Neuronal stem cell (in vitro differentiated cells): ENCODE measurements around the gene CYP2W1.

Experiments used
- DNase-seq: peaks from one replicate; pipeline ENCODE4 v3.0.0-alpha.2; 2013; ENCODE audit warnings: low spot score
- H2AFZ ChIP-seq: one replicate; pipeline ENCODE4 v1.6.1; 2013; ENCODE audit warnings: mild to moderate bottlenecking, low read length, inconsistent platforms
- H2AK5ac ChIP-seq: 2 replicates; pipeline ENCODE4 v1.6.1; 2013; ENCODE audit warnings: low read depth, mild to moderate bottlenecking, inconsistent platforms, low read length, moderate library complexity, mixed read lengths
- H2BK120ac ChIP-seq: 2 replicates; pipeline ENCODE4 v1.6.1; 2013; ENCODE audit warnings: low read depth, mild to moderate bottlenecking, inconsistent platforms, low read length, moderate library complexity, mixed read lengths
- H2BK12ac ChIP-seq: one replicate; pipeline ENCODE4 v1.6.1; 2013; ENCODE audit warnings: low read length, inconsistent platforms
- H2BK15ac ChIP-seq: 2 replicates; pipeline ENCODE4 v1.6.1; 2013; ENCODE audit warnings: mild to moderate bottlenecking, low read length, inconsistent platforms, mixed read lengths
- H2BK5ac ChIP-seq: one replicate; pipeline ENCODE4 v1.6.1; 2013; ENCODE audit warnings: inconsistent platforms, mild to moderate bottlenecking, low read length, moderate library complexity
- H3K14ac ChIP-seq: one replicate; pipeline ENCODE4 v1.6.1; 2013; ENCODE audit warnings: low read length, inconsistent platforms
- H3K18ac ChIP-seq: 2 replicates; pipeline ENCODE4 v1.6.1; 2013; ENCODE audit warnings: low read length, inconsistent platforms
- H3K23ac ChIP-seq: 2 replicates; pipeline ENCODE4 v1.6.1; 2013; ENCODE audit warnings: low read depth, mild to moderate bottlenecking, mixed read lengths, low read length, inconsistent platforms; ENCODE audit not compliant: poor library complexity
- H3K27ac ChIP-seq: replicated peaks from 3 replicates; pipeline ENCODE4 v1.5.1; 2013; ENCODE audit warnings: low read length, inconsistent platforms
- H3K27me3 ChIP-seq, 3 experiments: 2 replicates each; pipeline ENCODE4 v1.6.1; 2013; ENCODE audit warnings: low read length in 3 of 3, mild to moderate bottlenecking in 2 of 3, inconsistent platforms in 1 of 3, low read depth in 1 of 3, mixed read lengths in 1 of 3, moderate library complexity in 1 of 3; ENCODE audit not compliant: control insufficient read depth in 3 of 3, insufficient read depth in 3 of 3
- H3K36me3 ChIP-seq, 2 donors: replicated peaks in 1 of 2; 2 replicates each; pipeline ENCODE4 v1.6.1; 2013; ENCODE audit warnings: low read length in 2 of 2; ENCODE audit not compliant: control insufficient read depth in 2 of 2, insufficient read depth in 2 of 2
- H3K4ac ChIP-seq: 2 replicates; pipeline ENCODE4 v1.6.1; 2013; ENCODE audit warnings: inconsistent platforms, mild to moderate bottlenecking, low read length, moderate library complexity
- H3K4me1 ChIP-seq, 2 donors: 1 replicate in 1 of 2; 2 replicates in 1 of 2; pipeline ENCODE4 v1.6.1; 2013; ENCODE audit warnings: low read length in 2 of 2, low read depth in 1 of 2; ENCODE audit not compliant: control insufficient read depth in 2 of 2, insufficient read depth in 1 of 2
- H3K4me2 ChIP-seq: one replicate; pipeline ENCODE4 v1.6.1; 2013; ENCODE audit warnings: mild to moderate bottlenecking, low read length, inconsistent platforms; ENCODE audit not compliant: insufficient read depth, poor library complexity, severe bottlenecking
- H3K4me3 ChIP-seq, 2 donors: 2 replicates each; pipeline ENCODE4 v1.5.1; 2013; ENCODE audit warnings: low read length in 2 of 2, mild to moderate bottlenecking in 2 of 2, inconsistent platforms in 1 of 2, moderate library complexity in 1 of 2
- H3K79me1 ChIP-seq: one replicate; pipeline ENCODE4 v1.6.1; 2013; ENCODE audit warnings: low read depth, mild to moderate bottlenecking, inconsistent platforms, low read length, moderate library complexity
- H3K9ac ChIP-seq: one replicate; pipeline ENCODE4 v1.6.1; 2013; ENCODE audit warnings: mild to moderate bottlenecking, low read depth, low read length, inconsistent platforms; ENCODE audit not compliant: poor library complexity
- H3K9me3 ChIP-seq, 2 donors: replicated peaks in 1 of 2; 2 replicates each; pipeline versions ENCODE3 to v1.6.1; 2013; ENCODE audit warnings: low read length in 2 of 2, mild to moderate bottlenecking in 2 of 2, inconsistent platforms in 1 of 2, low read depth in 1 of 2, mixed read lengths in 1 of 2, moderate library complexity in 1 of 2; ENCODE audit not compliant: control insufficient read depth in 2 of 2, insufficient read depth in 1 of 2
- H4K8ac ChIP-seq: one replicate; pipeline ENCODE4 v1.6.1; 2013; ENCODE audit warnings: low read depth, mild to moderate bottlenecking, inconsistent platforms, low read length, moderate library complexity
- H4K91ac ChIP-seq: one replicate; pipeline ENCODE4 v1.6.1; 2013; ENCODE audit warnings: low read length, low read depth, mild to moderate bottlenecking, inconsistent platforms; ENCODE audit not compliant: poor library complexity
- WGBS, 2 donors: extraction: QIAGEN DNeasy Blood & Tissue Kit; methylation state at CpG; one replicate each; pipeline ENCODE4 v1.1.7; 2013; ENCODE audit warnings: missing lambda C conversion rate in 2 of 2, mixed read lengths in 1 of 2; ENCODE audit not compliant: insufficient read length in 2 of 2, insufficient replicate concordance in 1 of 2; ENCODE audit errors: extremely low coverage in 2 of 2; 5-methylcytosine and 5-hydroxymethylcytosine counted together

The CYP2W1 gene

DNA sequence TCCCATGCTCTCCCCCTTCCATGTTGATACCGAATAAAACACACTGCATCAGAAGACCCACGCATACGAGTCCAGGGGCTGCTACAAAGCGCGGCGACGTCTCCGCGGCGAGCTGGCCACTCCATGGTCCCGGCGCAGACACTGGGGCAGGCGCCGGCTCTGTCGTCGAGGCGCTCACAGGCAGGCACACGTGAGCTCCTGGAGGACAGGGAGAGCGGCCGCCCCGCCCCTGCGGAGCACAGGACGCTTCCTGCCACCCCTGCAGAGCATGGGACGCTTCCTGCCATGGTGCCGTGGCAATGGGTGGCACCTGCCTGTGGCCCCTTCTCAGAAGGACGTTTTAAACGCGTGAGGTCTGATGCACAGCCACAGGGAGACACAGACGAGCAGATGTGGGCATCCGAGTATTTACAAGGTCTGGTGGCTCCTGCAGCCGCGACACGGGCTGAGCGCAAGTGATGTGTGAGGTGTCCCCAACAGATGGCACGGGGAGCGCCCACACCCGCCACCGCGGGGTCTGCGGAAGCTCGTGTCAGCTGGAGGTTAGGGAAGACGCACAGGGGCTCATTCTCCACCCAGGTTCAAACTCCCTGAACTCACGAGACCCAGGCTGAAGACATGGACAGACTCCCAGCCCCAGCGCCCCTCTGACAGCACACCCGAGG is 40.0 kb downstream of the CYP2W1 start:
- no CpG with 5 or more reads among the region's 45 CpGs for WGBS, 2 donors
- Histone ChIP-seq H3K27me3 (no peaks in the 10 kb centered on the region), H3K9ac (no peak overlapping the region), H2BK120ac (no peak overlapping the region), H3K4me1 (peaks cover 3% of the 10 kb centered on the region in 2 donors), H4K8ac (no peak overlapping the region), H3K4ac (no peak overlapping the region), H3K36me3 (peaks cover 31 to 91% of the 10 kb centered on the region in 2 donors), H2AK5ac (no peak overlapping the region), H3K23ac (peak overlapping the region; percentile 52), H2BK12ac (no peak overlapping the region), H3K9me3 (peaks cover 12 to 21% of the 10 kb centered on the region in 2 donors), H3K4me2 (no peak overlapping the region), H3K4me3 (no peak overlapping the region), H2BK5ac (no peak overlapping the region), H3K14ac (no peak overlapping the region), H3K79me1 (peaks cover 37% of the 10 kb centered on the region), H3K27ac (no peak overlapping the region), H3K18ac (peak overlapping the region; percentile 48), H4K91ac (no peak overlapping the region), H2AFZ (no peak overlapping the region), H2BK15ac (no peak overlapping the region)
- DNase-seq: no peak

DNA sequence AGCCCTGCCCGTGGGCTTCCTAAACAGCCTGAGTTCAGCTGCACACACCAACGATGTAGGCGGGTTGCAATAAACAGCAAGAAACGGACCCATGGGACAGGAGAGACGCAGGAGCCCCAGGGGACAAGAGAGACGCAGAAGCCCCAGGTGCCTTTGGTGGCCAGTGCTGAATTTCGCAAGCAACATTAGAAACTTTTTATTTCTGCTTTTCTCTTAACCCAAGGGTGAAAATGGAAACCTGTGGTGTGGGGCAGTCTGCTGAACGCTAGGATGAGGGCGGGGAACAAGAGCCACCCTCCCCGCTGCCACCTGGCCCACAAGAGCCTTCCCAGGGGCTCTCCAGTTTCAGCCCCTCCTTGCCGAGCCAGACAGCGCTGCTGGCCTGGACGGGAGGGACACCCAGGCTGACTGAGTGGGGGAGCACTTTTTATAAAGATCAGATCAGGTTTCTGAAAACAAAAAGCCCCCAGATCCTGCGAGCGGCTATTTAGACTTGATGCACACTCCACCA is 41.4 kb downstream of the CYP2W1 start:
- Histone ChIP-seq H3K4me2 (no peak overlapping the region), H3K27ac (no peak overlapping the region), H3K4me1 (peaks cover 10 to 12% of the 10 kb centered on the region in 2 donors), H2AFZ (no peak overlapping the region), H3K27me3 (no peaks in the 10 kb centered on the region), H3K36me3 (peaks cover 24 to 77% of the 10 kb centered on the region in 2 donors), H3K18ac (no peak overlapping the region), H2BK120ac (no peak overlapping the region), H4K91ac (no peak overlapping the region), H3K79me1 (peaks cover 33% of the 10 kb centered on the region), H2BK12ac (no peak overlapping the region), H3K14ac (no peak overlapping the region), H2BK5ac (peak overlapping the region; percentile 83), H3K9ac (no peak overlapping the region), H3K4me3 (no peak overlapping the region), H3K4ac (no peak overlapping the region), H2AK5ac (peak overlapping the region; percentile 10), H2BK15ac (no peak overlapping the region), H4K8ac (no peak overlapping the region), H3K23ac (no peak overlapping the region), H3K9me3 (peaks cover 12 to 21% of the 10 kb centered on the region in 2 donors)
- WGBS, 2 donors: no CpG with 5 or more reads among the region's 15 CpGs
- DNase-seq: no peak

DNA sequence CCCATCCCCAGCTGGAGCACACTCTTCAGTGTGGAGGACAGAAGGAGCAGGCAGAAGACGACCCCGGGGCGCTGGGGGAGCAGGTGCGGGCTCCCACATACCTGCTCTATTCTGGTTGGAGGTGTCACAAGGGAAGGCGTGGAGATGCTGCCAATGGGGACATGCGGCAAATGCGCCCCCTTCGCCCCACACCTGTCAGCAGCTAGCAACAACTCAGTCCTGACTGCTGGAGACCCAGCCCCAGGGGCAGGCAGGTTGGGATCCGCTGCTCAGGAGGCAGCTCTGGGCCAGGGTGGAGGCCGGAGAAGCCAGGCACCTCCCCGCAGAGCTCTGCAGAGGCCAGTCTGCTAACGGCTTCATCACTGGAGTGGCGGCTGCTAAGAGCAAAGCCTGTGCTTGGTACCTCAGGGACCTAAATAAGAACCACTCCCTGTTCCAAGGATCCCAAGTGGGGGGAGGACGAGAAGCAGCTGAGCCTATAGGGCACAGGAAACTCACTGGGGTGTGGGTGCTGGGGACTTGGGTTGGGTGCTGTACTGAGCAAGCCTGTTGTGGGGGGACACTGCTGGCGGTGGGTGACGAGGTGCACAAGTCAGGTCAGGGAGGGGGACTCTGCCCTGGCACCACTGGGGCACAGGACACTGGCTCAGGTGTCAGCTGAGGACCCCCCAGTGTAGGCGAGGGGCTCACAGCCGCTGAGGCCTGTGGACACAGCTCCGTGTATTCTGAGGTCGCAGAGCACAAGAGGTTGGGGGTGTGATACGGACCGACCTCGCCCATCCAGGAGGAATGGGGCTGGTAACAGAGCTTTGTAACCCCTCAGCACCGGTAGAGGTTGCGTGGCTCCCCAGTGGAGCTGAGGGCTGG is 42.1 kb downstream of the CYP2W1 start:
- H3K4me1 ChIP-seq: peaks cover 10 to 12% of the 10 kb centered on the region in 2 donors
- no peak overlapping the region for H3K18ac ChIP-seq
- WGBS, 2 donors: no CpG with 5 or more reads among the region's 25 CpGs
- H4K8ac ChIP-seq: no peak overlapping the region
- peaks cover 12 to 21% of the 10 kb centered on the region in 2 donors for H3K9me3 ChIP-seq
- H4K91ac ChIP-seq: no peak overlapping the region
- no peak overlapping the region for H2BK120ac ChIP-seq
- no peaks in the 10 kb centered on the region for H3K27me3 ChIP-seq
- peak overlapping the region; percentile 30 for H2BK5ac ChIP-seq
- peaks cover 32% of the 10 kb centered on the region for H3K79me1 ChIP-seq
- H3K4me3 ChIP-seq: no peak overlapping the region
- H2BK12ac ChIP-seq: no peak overlapping the region
- H3K4ac ChIP-seq: no peak overlapping the region
- H2BK15ac ChIP-seq: no peak overlapping the region
- H3K27ac ChIP-seq: no peak overlapping the region
- no peak overlapping the region for H2AFZ ChIP-seq
- H3K36me3 ChIP-seq: peaks cover 24 to 70% of the 10 kb centered on the region in 2 donors
- H3K14ac ChIP-seq: no peak overlapping the region
- no peak overlapping the region for H3K23ac ChIP-seq
- no peak overlapping the region for H3K4me2 ChIP-seq
- H3K9ac ChIP-seq: no peak overlapping the region
- H2AK5ac ChIP-seq: no peak overlapping the region
- DNase-seq: no peak
